Liver (tissue), 3 donors: ENCODE results near the gene UBE2E2.

Experiments
- CTCF ChIP-seq: fragments of 150-350 bp; IDR thresholded peaks from 2 replicates; pipeline ENCODE4 v1.5.1; 2017; ENCODE audit warnings: improper control_type of control experiment, low read depth, low read length; ENCODE audit not compliant: missing input control
- EGR1 ChIP-seq, 2 donors: IDR thresholded peaks; 2 replicates each; pipeline ENCODE4 v1.6.1; 2016 to 2018; ENCODE audit warnings: antibody characterized with exemption in 2 of 2, low read depth in 2 of 2
- GABPA ChIP-seq, 2 donors: IDR thresholded peaks in 1 of 2; conservative IDR thresholded peaks in 1 of 2; 2 replicates each; pipeline ENCODE4 v1.6.1; 2016; ENCODE audit warnings: antibody characterized with exemption in 2 of 2, mild to moderate bottlenecking in 1 of 2, moderate library complexity in 1 of 2
- JUND ChIP-seq, 2 donors: IDR thresholded peaks; 2 replicates each; pipeline ENCODE4 v1.6.1; 2016; ENCODE audit warnings: antibody characterized with exemption in 2 of 2
- MAX ChIP-seq: IDR thresholded peaks from 2 replicates; pipeline ENCODE4 v1.6.1; 2016; ENCODE audit warnings: antibody characterized with exemption
- RAD21 ChIP-seq, 2 donors: IDR thresholded peaks; 2 replicates each; pipeline ENCODE4 v1.6.1; 2016; ENCODE audit warnings: antibody characterized with exemption in 2 of 2, mild to moderate bottlenecking in 2 of 2
- REST ChIP-seq: IDR thresholded peaks from 2 replicates; pipeline ENCODE4 v1.6.1; 2016; ENCODE audit warnings: antibody characterized with exemption, mild to moderate bottlenecking
- RXRA ChIP-seq, 2 donors: IDR thresholded peaks; 2 replicates each; pipeline ENCODE4 v1.6.1; 2017 to 2018; ENCODE audit warnings: antibody characterized with exemption in 2 of 2, mild to moderate bottlenecking in 1 of 2
- SP1 ChIP-seq: IDR thresholded peaks from 2 replicates; pipeline ENCODE4 v1.6.1; 2018; ENCODE audit warnings: antibody characterized with exemption, mild to moderate bottlenecking
- TAF1 ChIP-seq: conservative IDR thresholded peaks from 2 replicates; pipeline ENCODE4 v1.6.1; 2016; ENCODE audit warnings: antibody characterized with exemption, mild to moderate bottlenecking
- ZBTB33 ChIP-seq: IDR thresholded peaks from 2 replicates; pipeline ENCODE4 v1.6.1; 2016; ENCODE audit warnings: antibody characterized with exemption
- donor health status: healthy.
- donor health status: healthy.

GRCh38 chr3:23325466-23326065, 122.4 kb downstream of the UBE2E2 start:
- TF ChIP-seq EGR1 (IDR thresholded peaks at IDR 0.05; ENCODE audit: low read depth in 2 of 2) (no peak), ZBTB33 (no peak), SP1 (no peak), CTCF (no peak), RXRA (IDR thresholded peaks at IDR 0.05) (no peak), GABPA (IDR thresholded peaks at IDR 0.05 in 1 of 2, conservative IDR thresholded peaks at IDR 0.05 in 1 of 2) (no peak), MAX (no peak), REST (no peak), JUND (IDR thresholded peaks at IDR 0.05) (no peak), TAF1 (no peak), RAD21 (IDR thresholded peaks at IDR 0.05) (no peak)
